Measurements from ENCODE around the gene XXYLT1. TPM values are rescaled to one million over a fixed set of nuclear protein-coding genes. Genes with fewer than 3 reads are reported as not detected.

Gene XXYLT1
- polyA plus RNA-seq, 3 donors = 2.2 to 7.7 (median 4.6) TPM

DNA sequence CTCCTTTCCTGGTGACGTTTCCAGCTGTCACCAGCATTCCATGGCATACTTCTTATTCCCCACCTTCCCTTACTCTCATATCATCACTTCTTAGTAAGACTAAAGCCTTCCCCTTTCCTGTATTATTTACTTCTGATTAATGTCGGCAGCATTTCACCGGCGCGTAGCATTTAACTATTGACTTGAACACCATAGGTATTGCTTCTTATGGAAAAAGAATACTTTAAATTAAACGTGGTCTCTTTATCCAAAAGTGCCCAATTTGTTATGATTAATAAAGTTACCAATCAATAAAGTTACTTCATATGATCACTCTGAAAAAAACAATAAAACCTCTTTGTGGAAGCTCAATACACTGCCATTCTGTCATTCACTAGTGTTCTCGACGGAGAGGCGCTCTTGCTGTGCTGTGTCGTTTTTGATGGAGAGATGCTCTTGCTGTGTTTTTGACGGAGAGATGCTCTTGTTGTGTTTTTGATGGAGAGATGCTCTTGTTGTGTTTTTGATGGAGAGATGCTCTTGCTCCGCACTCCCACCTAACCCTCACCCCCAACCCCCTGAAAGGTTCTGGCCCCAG is 165.0 kb downstream of the XXYLT1 start:
- H3K27ac ChIP-seq (ENCODE audit: low read depth, low read length) = no peak overlapping the region
- 73 to 77% (median 75%) methylated on average over 12 of the region's 12 CpGs for WGBS, 3 donors

DNA sequence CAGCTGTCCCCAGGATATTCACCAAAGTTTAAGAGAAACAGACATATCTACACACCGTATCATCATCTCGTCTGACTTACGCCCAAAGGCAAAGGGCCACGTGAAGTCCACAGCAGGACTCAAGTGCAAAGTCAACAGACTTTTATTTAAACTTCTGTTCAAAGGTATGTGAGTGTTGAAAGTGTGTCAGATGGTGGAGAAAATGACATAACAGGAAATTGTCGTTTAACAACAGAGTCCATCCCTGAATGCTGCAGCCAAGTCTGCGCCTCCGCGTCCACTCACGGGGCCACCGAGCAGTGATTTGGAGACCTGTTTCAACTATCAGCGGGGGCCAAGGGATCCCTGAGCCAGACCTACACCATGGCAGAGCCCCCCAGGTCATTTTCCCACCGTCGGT is 165.6 kb downstream of the XXYLT1 start:
- 59 to 72% (median 63%) methylated on average over 13 of the region's 13 CpGs for WGBS, 3 donors
- H3K27ac ChIP-seq (ENCODE audit: low read depth, low read length) = no peak overlapping the region

GRCh38 chr3:195104340-195104739 is 166.6 kb downstream of the XXYLT1 start:
- 61 to 98% (median 94%) methylated on average over 8 of the region's 8 CpGs for WGBS, 3 donors
- no peak overlapping the region for H3K27ac ChIP-seq (ENCODE audit: low read depth, low read length)

- 83 to 89% (median 84%) methylated on average over 2 of the region's 2 CpGs for WGBS, 3 donors
- no peak overlapping the region for H3K27ac ChIP-seq (ENCODE audit: low read depth, low read length)
Measured at GRCh38 chr3:195103623-195104022, 167.3 kb downstream of the XXYLT1 start.

DNA sequence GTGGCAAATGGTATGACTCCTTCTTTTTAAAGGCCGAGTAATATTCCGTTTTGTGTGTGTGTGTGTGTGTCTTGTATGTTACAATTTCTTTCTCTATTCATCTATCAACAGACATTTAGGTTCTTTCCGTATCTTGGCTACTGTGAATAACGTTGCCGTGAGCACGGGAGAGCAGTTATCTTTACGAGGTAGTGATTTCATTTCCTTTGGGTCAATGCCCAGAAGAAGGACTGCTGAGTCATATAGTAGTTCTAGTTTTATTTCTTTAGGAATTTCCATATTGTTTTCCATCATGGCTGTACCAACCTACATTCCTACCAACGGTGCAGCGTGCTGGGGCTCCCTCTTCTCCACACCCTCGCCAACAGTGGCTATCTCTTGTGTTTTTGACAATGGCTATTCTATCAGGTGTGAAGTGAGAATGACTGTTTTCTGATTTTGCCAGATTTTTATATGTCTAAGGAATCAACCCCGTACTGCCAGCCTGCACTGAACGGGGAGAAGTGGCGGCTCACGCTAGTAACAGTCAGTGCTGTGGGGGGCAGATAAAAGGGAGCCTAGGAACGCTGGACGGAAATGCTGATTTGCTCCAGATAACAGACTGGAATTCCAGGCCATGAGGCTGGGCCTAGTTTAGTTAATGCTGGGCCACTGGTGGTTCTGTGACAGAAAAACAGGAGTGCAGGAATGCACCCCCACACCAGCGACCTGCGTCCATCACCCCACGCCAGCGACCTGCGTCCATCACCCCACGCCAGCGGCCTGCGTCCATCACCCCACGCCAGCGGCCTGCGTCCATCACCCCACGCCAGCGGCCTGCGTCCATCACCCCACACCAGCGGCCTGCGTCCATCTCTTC is 168.1 kb downstream of the XXYLT1 start:
- H3K27ac ChIP-seq (ENCODE audit: low read depth, low read length) = no peak overlapping the region
- 64 to 79% (median 73%) methylated on average over 25 to 32 of the region's 32 CpGs for WGBS, 3 donors

DNA sequence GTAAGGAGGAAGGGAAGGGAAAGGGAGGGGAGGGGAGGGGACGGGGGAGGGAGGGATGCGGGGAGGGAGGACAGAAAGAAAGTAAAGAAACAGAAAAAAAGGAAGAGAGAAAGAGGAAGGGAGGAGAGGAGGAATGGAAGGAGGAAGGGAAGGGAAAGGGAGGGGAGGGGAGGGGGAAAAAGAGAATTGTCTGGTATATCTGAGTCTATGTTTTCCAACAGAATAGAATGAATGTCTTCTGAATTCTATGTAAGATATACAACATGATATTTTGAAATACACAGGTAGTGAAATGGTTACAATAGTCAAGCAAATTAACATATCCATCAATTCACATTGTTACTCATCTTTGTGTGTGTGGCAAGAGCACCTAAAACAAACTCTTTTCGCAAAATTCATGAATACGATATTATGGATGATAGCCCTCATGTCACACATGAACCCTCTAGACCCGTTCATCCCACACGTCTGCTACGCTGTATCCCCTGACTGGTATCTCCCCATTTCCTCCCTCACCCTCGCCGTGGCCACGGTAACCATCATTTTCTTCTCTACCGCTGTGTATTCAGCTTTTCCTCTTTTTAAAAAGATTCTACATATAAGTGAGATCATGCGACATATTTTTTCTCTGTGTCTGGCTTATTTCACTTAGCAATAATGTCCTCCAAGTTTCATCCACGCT is 168.9 kb downstream of the XXYLT1 start:
- no peak overlapping the region for H3K27ac ChIP-seq (ENCODE audit: low read depth, low read length)
- 67 to 93% (median 74%) methylated on average over 13 of the region's 13 CpGs for WGBS, 3 donors

- H3K27ac ChIP-seq (ENCODE audit: low read depth, low read length) = no peak overlapping the region
- WGBS, 3 donors = 61 to 74% (median 72%) methylated on average over 8 of the region's 8 CpGs
Measured at GRCh38 chr3:195101001-195101583, 169.9 kb downstream of the XXYLT1 start.

DNA sequence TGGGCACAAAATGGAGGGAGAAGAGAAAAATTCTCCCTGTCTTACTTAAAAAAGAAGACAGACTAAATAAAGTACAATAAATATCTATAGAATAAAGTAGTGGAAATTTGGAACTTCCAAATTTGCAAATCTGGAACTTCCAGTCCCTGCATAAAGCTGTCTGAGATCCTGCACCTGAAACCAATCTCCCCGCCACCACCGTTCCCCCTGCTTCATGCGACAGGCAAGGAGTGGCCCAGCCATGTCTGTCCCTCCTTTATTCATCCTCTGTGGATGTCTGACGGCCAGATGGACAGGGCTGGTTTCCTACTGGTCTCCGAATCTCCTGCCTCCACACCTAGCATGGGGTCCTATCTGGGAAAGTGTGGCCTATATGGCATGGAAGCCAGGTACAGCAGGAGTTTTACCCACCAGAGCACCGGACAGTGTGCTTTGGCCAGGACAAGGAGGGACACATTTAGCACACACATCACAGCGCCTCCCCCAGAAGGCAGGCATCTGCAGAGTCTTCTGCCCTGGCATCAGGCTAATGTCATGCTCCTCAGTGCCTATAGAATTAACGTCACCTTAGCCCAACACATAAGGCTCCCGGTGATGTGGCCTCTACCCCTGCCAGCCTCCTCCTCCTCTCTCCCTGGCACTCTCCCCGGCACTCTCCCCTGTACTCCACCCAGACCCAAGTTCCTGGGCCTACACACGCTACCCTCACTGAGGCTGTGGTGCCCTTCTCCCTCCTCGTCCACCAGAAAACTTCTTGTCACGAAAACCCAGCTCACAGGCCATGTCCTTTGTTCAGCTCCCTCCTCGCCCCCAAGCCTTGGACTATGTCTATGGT is 170.8 kb downstream of the XXYLT1 start:
- WGBS, 3 donors = 87 to 93% (median 88%) methylated on average over 14 of the region's 14 CpGs
- no peak overlapping the region for H3K27ac ChIP-seq (ENCODE audit: low read depth, low read length)

DNA sequence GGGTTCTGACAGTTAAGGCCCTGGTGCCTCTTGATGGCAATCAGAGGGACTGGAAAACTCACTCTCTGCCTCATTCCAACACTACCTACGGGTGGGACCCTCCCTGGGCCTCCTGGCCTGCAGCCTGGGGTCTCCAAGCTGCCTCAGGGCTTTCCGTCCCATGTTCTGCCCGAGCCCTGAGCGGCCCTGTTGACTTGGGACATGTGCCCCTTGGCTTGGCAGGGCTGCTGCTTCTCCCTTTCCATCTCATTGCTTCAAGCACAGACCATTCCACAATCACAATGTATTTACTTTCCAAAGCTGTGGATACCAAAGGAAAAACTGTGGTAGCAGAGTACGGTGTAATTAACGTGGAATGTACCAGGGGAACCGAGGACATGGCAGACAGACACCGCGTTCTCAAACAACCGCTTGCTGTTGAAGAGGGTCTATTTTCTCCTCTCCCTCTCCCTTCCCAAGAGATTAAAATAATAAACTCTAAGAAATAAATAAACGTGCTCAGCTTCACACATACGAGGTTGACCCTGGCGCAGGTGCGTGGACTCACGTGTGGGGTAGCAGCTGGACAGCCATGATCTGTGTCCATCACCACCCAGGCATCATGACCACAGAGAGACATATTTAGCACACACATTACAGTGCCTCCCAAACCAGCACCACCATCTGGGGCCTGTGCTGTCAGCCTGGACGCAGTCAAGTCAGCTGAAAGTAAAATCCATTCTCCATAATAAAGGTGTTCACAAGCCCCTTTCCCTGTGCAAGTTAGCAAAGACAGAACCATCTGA is 172.0 kb downstream of the XXYLT1 start:
- H3K27ac ChIP-seq (ENCODE audit: low read depth, low read length) = no peak overlapping the region
- 90 to 94% (median 92%) methylated on average over 16 of the region's 16 CpGs for WGBS, 3 donors

GRCh38 chr3:195097331-195098255 is 173.4 kb downstream of the XXYLT1 start:
- 78 to 82% (median 81%) methylated on average over 22 of the region's 22 CpGs for WGBS, 3 donors
- no peak overlapping the region for H3K27ac ChIP-seq (ENCODE audit: low read depth, low read length)

GRCh38 chr3:195096484-195097330 is 174.3 kb downstream of the XXYLT1 start:
- H3K27ac ChIP-seq (ENCODE audit: low read depth, low read length) = no peak overlapping the region
- WGBS, 3 donors = 93 to 94% (median 94%) methylated on average over 13 of the region's 13 CpGs

GRCh38 chr3:195096053-195096452 is 174.9 kb downstream of the XXYLT1 start:
- 89 to 96% (median 94%) methylated on average over 11 of the region's 11 CpGs for WGBS, 3 donors
- no peak overlapping the region for H3K27ac ChIP-seq (ENCODE audit: low read depth, low read length)

GRCh38 chr3:195095704-195096036 is 175.3 kb downstream of the XXYLT1 start:
- 87 to 96% (median 87%) methylated on average over 7 of the region's 7 CpGs for WGBS, 3 donors
- H3K27ac ChIP-seq (ENCODE audit: low read depth, low read length) = no peak overlapping the region

DNA sequence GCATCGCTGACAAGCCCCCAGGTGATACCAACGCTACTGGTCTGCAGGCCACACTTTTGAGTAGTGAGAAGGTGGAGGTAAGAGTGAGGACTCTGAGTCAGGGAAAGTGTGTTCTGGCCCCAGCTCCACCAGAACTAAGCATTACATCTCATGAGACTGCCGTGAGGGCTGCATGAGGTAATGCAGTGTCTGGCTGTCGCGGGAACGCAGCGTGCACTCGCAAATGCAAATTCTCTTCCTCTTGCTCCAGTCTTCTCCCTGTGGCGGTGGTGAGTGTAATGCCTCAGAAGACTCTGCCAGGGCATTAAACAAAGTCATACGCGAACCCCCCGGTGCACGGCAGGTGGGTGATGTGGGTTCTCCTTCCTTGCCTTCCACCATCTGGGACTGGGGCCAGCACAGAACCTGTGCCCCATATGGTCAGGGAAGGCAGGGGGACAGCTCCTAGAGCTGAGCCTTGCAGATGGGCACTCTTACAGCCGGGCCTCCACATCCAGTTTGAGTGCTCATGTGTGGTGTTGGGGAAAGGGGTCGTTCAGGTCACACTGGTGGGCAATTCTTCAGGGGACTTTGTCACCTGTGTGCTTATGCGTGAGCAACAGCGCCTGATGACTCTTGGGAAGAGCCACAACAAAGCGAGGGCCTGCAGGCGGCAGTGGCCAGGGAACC is 175.8 kb downstream of the XXYLT1 start:
- H3K27ac ChIP-seq (ENCODE audit: low read depth, low read length) = no peak overlapping the region
- 80 to 88% (median 81%) methylated on average over 19 of the region's 19 CpGs for WGBS, 3 donors

DNA sequence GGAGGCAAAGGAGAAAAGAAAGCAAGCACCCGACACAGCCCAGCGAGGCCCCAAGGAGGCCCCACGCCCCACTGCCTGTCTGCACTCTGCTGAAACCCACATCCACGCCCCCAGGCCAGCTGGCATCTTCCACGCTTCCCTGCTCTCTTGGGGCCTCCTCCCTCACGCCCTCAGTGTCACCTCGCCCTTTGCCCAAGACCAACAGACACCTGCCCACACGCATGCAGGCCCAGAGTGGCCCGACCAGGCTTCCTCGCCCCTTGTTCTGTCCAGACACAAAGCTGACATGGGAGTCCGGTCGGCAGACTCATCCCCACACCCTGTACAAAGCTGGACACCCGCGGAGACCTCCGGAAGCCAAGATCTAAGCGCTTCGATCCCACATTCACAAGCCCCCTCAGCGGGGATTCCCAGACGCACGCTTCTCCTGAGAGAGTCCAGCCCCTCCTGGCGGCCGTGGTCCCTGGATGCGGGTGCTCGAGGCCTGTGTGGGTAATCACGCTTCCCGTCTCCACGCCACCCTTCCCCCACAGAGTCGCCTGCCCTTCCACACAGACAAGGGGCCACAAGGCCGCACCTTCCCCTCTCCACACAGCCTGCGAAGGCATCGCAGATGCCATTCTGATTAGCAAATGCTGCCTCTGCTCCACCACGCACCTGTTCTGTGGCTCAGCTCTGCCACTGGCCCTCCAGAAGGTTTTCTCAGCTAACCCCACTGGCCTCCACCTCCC is 176.6 kb downstream of the XXYLT1 start:
- H3K27ac ChIP-seq (ENCODE audit: low read depth, low read length) = no peak overlapping the region
- 79 to 85% (median 80%) methylated on average over 32 of the region's 32 CpGs for WGBS, 3 donors

Data from adipose tissue (tissue), 3 donors.